Myocyte (in vitro differentiated cells): ENCODE data around the gene P2RX7. TPM values are rescaled to one million over a fixed set of nuclear protein-coding genes. Genes with fewer than 3 reads are reported as not detected.
"Not testable (repeated sequence)": the region's sequence is repeated elsewhere in the genome, so short reads cannot be mapped to it uniquely, and the experiment has no call there.

Experiments
- DNase-seq: peaks from one replicate; pipeline ENCODE4 v3.0.0-alpha.2; 2012; ENCODE audit warnings: low read depth
- total RNA-seq: library from RNA; depleted of rRNA; stranded (reverse); fragments of >200 nt; gene quantifications from 2 replicates; pipeline ENCODE4 v1.2.3, GENCODE V29; 2014

P2RX7 gene
- total RNA-seq, 1 donor from 2014 or later, result 0.11 TPM

DNA sequence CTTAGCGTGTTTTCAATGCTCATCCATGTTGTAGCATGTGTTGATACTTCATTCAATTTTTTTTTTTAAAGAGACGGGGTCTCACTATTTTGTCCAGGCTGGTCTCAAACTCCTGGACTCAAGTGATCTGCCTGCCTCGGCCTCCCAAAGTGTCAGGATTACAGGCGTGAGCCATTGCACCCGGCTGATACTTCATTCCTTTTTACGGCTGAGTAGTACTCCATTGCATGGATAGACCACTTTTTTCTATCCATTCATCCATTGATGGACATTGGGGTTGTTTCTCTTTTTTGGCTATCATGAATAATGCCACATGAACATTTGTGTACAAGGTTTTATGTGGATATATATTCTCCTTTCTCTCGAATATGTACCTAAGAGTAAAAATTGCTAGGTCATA is 1.2 kb downstream of the P2RX7 start:
- DNase-seq, result no peak

DNA sequence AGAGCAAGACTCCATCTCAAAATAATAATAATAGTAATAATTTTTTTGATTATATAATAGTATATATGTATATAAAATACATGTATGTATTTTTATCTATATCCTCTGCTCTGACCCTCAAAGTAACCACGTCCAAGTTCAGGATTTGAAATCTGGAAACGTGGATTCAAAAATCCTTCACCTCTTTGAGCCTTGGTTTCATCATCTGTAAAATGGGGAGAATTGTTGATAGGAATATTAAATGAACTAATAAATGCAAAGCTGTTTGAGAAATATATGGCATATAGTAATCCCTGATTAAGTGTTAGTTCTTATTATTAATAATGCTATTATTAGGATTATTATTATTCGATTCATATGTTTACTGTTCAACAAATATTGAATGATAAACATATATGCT is 2.6 kb downstream of the P2RX7 start:
- DNase-seq, result no peak

DNA sequence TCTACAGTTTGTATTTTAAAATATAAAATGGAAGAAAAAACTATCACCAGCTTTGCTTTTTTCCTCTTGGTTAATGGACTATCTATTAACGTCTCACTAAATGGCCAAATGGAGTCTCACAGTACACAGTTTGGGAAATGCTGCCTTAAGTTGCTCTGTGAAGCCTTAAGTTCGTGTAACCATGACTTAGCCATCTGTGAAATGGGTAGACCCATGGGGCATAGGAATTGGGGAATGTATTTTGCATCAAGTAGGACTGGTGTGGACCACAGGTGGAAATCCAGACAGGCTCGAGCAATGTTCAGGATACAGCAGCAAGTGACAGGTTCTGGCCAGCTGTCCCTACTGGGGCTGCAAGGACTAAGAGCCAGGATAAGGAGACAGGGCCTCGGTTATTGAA is 4.8 kb downstream of the P2RX7 start:
- DNase-seq, result no peak

DNA sequence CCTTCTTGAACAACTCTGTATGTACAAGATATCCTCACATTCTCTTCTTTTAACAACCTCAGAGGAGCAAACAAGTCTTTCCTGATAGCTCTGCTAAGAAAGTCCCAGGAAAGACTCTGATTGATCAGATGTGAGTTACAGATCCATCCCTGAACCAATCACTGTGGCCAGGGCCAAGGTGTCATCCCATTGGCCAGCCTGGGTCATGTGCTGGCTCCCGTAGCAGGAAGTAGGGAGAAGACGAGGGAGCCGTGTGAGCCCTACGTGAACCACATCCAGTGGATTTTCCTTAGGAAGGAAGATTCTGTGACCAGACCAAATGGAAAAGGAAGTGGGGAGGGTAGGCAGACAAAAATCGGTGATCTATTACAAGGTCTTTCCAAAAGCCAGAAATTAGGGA is 5.6 kb downstream of the P2RX7 start:
- no peak for DNase-seq

DNA sequence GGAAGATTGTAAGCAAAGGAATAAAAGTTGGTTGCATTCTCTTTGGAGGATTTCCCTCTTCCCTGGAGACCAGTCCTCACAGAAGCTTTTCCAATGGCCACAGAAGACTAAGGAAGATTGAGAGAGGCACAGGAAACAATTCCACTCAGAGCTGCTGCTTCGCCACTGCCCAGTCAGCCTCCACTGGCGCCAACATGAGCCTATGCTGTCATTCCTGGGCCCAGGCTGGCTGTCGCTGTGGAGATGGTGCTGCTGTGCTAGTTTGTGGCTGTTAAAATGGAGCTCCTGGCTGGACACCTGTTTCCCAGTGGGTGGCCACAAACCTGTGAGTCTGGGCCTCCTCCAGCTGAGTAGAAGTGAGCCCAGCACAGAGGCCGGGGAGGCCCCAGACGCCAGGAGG is 6.6 kb downstream of the P2RX7 start:
- peak; percentile 46 for DNase-seq

DNA sequence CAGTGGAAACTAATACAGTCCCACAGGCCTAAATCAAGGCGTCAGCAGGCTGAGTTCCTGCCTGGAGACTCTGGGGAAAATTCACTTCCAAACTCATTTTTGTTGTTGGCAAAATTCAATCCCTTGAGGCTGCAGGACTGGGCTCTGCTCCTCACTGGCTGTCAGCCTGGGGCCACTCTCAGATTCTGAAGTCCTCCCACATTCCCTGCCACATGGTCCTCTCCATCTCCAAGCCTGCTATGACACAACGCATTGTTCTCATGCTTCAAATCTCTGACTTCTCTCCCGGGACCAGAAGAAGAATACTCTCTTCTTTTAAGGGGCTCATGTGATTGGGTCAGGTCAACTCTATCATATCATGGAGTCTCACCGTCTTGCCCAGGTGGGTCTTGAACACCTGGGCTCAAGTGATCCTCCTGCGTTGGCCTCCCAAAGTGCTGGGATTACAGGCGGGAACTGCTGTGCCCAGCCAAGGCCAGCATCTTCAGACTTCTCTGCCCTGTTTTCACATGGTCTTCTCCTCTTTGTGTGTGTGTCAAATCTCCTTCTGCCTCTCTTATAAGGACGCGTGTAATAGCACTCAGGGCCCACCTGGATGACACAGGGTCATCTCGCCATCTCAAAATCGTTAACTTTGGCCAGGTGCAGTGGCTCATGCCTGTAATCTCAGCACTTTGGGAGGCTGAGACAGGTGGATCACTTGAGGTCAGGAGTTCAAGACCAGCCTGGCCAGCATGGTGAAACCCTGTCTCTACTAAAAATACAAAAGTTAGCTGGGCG is 9.7 kb downstream of the P2RX7 start:
- no peak for DNase-seq

DNA sequence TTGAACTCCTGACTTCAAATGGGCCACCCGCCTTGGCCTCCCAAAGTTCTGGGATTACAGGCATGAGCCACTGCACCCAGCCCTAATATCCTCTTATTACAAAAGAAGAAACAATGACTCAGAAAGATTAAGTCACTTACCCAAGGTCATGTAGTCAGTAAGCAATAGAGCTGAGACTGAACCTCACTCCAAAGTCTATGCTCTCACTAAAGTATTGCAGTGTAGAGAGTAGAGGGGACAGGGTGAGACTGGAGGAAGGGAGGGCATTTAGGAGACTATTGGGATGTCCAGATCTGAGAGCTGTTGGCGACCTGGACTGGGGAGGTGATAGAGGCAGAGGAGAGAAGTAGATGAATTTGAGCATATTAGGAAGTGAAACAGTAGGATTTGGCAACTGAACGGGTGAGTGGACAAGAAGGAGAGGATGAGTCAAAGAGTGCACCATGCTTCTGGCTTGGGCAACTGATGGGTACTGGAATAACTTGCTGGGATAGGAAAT is 11.8 kb downstream of the P2RX7 start:
- DNase-seq, result no peak

DNA sequence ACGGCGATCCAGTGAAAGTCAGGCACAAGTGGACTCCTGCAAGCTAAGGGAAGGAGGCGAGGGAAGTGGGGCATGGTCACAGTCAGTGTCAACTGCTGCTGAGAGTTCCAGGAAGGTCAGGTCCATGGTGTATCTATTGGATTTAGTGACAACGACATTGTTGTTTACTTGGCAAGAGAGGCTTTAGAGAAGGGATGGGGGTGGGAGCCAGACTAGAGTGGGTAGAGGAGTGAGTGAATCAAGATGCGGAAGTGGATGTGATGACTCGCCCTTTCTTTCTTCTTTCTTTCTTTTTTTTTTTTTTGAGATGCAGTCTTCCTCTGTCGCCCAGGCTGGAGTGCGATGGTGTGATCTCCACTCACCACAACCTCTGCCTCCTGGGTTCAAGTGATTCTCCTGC is 12.5 kb downstream of the P2RX7 start:
- DNase-seq, result no peak

DNA sequence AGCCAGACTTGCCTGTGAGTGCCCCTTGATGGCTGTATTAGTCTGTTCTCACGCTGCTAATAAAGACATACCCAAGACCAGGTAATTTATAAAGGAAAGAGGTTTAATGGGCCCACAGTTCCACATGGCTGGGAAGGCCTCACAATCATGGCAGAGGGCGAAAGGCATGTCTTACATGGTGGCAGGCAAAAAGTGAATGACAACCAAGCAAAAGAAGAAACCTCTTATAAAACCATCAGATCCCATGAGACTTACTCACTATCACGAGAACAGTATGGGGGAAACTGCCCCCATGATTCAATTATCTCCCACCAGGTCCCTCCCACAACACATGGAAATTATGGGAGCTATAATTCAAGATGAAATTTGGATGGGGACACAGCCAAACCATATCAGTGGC is 16.6 kb downstream of the P2RX7 start:
- DNase-seq, result not testable (repeated sequence)

DNA sequence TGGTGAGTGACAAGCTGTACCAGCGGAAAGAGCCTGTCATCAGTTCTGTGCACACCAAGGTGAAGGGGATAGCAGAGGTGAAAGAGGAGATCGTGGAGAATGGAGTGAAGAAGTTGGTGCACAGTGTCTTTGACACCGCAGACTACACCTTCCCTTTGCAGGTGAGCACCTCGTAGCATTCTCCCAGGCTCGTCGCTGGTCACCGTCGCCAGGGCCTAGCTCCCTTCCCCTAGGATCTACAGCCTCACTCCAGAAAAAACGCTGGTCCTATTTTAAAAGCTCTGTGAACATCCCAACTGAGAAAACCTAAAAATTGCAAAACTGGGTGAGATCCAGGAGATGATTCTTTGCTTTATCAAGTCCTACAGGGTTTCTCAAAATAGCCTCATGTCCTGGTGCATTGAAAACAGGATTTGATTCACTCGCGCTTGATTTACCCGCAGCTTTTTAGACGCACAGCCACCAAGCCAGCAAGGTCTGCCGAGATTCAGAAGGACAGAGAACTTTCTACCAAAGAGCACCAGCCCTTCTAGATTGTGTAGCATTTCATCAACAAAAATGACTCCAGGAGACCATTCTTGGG is 22.2 kb downstream of the P2RX7 start:
- DNase-seq, result no peak

DNA sequence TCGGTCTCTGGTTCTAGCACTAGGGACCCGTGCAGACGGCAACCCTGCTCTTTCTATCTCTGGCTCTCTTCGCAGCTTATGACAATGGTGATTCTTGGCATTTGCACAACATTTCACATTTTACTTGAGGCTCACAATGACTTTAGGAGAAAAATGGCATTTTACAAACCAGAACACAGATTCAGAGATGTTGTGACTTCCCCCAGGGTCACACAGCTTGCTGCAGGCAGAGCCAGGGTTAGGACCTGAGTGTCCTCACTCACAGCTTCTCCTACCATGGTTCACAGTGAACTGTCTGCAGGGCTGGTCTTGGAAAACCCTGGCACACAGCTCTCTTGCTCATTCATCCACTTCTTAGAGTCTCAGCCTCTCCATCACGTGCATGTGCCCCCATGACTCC is 23.7 kb downstream of the P2RX7 start:
- no peak for DNase-seq

DNA sequence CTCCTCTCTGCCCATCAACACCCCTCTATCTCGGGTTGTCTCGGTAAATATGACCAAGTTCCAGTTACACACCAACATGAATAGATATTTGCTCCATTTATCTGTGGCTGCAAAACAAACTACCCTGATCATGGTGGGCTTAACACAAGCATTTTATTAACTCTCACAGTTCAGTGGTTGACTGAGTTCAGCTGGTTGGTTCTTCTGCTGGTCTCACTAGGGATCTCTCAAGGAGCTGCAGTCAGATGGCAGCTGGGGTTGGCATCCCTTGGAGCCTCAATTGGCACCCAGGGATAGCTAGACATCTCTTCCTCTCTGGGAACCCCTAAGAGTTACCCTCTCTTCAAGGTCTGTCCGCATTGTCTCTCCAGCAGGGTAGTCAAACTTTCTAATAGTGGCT is 25.4 kb downstream of the P2RX7 start:
- no peak for DNase-seq

DNA sequence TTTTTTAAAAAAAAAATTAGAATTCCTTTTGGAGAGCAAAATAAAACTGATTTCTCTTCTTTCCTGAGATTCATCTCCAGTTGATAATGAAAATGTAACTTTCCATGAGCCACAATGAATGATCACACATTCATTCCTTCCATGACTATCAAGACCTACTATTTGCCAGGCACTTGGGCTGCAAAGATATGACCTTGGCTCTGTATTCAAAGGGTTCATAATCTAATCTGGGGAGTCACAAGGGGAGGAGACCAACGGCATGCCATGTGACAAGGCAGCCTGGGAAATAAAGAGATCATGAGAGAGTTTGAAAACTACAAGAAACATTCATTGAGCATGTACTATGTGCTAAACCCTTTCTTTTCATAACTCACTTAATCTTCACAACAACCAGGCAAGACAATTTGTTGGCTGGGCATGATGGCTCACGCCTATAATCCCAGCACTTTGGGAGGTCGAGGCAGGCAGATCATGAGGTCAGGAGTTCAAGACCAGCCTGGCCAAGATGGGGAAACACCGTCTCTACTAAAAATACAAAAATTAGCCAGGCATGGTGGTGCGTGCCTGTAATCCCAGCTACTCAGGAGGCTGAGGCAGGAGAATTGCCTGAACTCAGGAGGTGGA is 26.2 kb downstream of the P2RX7 start:
- not testable (repeated sequence) for DNase-seq

DNA sequence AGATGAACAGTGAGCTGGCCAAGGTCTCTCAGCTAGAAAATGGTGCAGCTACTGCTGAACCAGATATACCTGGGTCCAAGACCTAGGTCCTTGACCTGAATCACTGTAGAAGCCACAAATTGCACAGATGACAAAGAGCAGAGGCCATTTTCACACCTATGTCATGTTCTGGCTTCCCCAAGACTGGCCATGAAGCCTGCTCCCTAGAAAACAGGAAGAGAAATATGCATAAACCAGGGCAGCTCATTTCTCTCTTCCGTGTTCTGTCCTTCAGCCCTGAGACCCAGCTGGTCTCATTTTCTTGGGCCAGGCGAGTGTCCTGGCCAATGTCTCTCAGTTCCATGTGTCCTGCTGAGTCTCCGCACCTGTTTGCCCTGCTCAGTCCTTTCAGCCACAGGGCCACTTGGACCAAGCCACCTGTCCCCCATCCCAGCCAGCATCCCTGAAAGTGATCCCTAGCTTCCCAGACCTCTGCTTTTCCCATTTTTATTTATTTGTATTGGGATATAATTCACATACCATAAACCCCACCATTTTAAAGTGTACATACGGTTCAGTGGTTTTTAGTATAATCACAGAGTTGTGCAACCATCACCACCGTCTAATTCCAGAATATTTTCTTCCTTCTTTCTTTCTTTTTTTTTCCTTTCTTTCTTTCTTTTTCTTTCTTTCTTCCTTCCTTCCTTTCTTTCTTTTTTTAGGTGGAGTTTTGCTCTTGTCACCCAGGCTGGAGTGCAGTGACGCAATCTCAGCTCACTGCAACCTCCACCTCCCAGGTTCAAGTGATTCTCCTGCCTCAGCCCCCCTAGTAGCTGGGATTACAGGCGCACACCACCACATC is 27.0 kb downstream of the P2RX7 start:
- peak; percentile 12 for DNase-seq

DNA sequence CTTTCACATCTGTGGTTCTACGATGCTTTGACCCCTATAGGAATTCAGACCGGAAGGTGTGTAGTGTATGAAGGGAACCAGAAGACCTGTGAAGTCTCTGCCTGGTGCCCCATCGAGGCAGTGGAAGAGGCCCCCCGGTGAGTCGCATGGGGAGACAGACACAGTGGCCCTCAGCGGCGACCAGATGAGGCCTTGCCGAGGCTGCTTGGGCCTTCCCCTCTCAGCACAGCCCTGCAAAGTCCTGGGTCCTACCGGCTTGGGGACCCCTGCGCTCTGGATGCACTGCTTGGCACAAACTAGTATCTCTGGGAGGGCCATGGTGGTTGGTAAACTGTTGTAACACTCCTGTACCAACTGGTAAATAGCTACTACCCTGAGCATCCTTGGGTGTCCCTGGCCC is 29.7 kb downstream of the P2RX7 start:
- no peak for DNase-seq

DNA sequence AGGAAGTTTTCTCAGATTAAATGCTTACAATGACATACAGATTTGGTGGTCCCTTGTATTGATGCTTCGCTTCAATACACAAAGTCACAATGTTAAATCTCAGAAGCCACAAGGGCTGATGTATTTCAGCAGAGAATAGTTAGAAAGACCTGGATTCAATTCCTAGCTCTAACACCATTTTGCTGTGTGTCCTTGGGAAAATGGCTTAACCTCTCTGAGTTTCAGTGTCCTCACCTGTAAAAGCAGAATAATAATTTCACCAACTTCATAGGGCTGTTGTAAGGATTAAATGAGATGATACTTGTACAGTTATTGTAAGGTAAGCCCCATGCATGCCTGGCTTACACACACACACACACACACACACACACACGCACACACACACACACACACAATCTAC is 30.3 kb downstream of the P2RX7 start:
- no peak for DNase-seq

DNA sequence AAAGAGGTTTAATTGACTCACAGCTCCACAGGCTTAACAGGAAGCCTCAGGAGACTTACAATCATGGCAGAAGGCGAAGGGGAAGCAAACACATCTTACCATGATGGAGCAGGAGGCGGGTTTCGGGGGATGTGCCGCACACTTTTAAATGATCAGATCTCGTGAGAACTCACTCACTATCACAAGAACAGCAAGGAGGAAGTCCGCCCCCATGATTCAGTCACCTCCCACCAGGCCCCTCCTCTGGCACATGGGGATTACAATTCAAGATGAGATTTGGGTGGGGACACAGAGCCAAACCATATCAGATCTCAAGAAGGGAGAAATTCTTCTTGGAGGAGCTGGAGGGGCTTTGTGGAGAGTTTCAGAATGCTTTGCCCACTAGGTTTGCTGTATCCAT is 32.2 kb downstream of the P2RX7 start:
- DNase-seq, result not testable (repeated sequence)

DNA sequence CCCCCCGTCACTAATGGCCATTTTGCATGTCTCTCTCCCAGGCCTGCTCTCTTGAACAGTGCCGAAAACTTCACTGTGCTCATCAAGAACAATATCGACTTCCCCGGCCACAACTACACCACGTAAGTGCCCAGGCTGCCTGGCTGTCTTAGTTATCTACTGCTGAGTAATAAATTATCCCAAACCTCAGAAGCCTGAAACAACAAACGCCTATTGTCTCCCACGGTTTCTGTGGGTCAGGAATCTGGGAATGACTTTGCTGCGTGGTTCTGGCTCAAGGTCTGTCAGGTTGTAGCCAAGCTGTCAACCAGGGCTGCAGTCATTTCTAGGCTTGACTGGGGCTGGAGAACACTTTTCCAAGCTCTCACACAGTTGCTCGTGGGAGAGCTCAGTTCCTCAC is 32.6 kb downstream of the P2RX7 start:
- peak; percentile 59 for DNase-seq

DNA sequence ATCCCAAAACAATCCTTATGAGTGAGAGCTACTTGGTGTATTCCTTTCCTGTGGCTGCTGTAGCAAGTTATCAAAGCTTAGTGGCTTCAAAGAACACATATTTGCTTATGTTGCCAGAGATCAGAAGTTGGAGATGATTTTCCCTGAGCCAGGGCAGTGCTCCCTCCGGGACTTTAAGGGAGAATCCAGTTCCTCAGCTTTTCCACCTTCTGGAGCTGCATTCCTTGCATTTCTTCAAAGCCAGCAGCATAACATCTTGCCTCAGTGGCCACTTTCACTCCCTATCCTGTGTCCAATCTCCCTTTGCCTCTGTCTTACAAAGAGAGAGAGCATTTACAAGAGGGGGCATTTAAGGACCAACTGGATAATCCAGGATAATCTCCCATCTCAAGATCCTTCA is 33.7 kb downstream of the P2RX7 start:
- DNase-seq, result no peak

DNA sequence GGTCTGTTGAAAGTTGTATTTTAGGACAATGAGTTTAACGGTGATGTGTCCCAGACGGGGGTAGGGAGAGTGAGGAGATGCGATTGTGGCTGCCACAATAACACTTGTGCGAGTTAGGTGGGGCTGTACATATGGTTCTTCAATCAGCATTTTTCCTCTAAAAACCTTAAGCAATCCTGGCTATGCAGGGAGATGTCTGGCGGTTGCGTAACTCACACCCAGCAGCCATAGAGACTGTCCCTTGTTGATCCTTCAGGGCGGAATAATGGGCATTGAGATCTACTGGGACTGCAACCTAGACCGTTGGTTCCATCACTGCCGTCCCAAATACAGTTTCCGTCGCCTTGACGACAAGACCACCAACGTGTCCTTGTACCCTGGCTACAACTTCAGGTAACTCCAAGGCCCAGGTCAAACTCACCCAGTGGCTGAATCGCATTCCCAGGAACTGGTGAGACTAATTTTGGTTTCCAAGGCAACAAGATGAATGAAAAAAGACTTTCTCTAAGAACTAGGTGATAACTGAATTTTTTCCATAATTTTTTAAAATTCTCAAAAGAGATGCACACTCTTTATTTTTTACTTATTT is 34.6 kb downstream of the P2RX7 start:
- DNase-seq, result no peak

DNA sequence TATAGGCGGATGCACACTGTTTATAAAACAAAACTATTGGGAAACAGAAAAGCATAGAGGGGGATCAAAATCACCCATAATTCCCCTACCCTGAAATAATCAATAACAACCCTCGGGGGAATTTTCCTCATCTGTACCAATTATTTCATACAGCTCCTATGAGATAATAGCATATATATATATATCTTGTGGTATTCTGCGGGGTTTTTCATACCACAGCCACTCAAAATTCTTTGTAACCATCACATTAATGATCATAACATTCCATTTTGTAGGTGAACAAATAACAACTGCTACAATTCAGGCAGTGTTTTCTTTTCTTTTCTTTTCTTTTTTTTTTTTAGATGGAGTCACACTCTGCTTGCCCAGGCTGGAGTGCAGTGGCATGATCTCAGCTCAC is 35.3 kb downstream of the P2RX7 start:
- DNase-seq, result no peak
